HG02973 (cell line): ENCODE data around the gene TIPRL.
"Not testable (repeated sequence)": the region's sequence is repeated elsewhere in the genome, so short reads cannot be mapped to it uniquely, and the experiment has no call there.

Experiments
- ATAC-seq: cut with Tn5 transposase; IDR thresholded peaks from one replicate; pipeline ENCODE4 v1.9.1; 2021; ENCODE audit warnings: moderate library complexity; ENCODE audit not compliant: unreplicated experiment

Gene TIPRL

DNA sequence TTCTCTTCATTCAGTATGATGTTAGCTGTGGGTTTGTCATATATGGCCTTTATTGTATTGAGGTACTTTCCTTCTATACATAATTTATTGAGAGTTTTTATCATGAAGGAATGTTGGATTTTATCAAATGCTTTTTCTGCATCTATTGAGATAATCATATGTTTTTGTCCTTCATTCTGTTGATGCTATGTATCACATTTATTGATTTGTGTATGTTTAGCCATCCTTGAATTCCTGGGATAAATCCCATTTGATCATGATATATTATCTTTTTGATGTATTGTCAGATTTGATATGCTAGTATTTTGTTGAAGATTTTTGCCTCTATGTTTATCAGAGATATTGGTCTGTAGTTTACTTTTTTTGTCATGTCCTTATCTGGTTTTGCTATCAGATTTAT, 21.1 kb upstream of the TIPRL start:
- ATAC-seq: no peak

DNA sequence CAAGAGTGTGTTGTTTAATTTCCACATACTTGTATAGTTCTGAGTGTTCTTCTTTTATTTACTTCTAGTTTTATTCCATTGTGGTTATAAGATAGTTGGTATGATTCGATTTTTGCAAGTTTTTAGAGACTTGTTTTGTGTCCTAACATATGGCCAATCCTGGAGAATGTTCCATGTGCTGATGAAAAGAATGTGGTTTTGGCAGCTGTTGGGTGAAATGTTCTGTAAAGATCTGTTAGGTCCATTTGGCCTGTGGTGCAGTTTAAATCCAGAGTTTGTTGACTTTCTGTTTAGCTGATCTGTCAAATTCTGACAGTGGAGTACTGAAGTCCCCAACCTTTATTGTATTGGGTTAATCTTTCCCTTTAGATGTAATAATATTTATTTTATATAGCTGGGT, 19.5 kb upstream of the TIPRL start:
- no peak for ATAC-seq

DNA sequence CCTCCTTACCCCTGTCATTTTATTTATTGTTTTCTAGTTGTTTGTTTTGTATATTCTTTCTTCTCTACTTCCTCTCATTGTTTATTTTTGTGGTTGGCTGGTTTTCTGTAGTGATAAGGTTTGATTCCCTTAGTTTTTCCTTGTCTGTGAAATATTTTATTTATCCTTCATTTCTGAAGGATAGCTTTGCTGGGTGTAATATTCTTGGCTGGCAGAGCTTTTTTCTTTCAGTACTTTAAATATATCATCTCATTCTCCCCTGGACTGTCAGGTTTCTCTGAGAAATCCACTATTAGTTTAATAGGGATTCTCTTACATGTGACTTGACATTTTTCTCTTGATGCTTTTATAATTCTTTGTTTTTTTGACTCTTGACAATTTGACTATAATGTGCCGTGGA, 18.8 kb upstream of the TIPRL start:
- no peak for ATAC-seq

DNA sequence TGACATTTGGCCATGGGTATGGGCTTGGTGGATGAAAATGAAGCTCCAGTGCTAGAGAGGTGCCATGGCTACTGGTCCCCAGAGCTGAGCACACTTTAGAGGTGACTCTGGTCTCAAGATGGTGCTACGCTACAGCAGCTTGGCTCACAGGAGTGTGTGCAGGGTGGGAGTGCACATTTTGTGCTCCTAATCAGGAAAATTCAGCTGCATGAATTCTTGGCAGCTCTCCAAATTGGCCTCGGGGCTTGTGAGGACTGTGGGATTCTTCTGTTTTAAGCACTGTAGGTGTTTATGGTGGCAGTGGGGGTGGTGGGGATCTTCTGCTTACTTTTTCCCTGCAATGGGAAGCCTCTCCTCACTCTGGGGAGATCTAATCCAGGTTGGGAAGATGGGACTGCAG, 17.3 kb upstream of the TIPRL start:
- ATAC-seq: no peak

DNA sequence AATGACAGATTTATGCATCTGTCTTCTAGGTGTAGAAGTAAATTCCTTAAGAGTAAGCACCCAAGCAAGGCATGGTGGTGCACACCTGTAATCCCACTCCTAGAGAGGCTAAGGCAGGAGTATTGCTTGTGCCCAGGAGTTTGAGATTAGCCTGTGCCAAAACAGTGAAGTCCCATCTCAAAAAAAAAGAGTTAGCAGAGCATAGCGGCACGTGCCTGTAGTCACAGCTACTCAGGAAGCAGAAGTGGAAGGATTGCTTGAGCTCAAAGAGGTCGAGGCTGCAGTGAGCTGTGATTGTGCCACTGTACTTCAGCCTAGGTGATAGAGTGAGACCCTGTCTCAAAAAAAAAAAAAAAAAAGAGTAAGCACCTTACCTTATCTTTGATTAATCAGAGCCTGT, 15.1 kb upstream of the TIPRL start:
- ATAC-seq: no peak

DNA sequence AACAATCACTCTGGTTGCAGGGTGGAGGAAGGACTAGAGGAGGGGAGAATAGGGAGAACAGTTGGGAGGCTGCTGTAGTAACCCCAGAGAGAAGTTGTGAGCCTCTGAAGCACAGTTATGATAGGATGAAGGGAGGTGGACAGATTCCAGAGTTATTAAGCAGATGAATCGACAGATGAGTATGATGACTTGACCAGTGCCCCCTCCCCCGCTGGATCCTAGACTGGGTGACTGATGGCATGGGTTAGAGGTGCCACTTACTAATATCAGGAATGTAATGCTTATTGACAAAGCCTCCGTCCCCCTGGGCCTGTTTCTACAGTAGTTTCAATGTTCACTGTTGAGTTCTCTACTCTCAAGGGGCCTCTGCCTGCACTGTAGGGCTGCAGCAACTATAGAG, 14.0 kb upstream of the TIPRL start:
- ATAC-seq: no peak

DNA sequence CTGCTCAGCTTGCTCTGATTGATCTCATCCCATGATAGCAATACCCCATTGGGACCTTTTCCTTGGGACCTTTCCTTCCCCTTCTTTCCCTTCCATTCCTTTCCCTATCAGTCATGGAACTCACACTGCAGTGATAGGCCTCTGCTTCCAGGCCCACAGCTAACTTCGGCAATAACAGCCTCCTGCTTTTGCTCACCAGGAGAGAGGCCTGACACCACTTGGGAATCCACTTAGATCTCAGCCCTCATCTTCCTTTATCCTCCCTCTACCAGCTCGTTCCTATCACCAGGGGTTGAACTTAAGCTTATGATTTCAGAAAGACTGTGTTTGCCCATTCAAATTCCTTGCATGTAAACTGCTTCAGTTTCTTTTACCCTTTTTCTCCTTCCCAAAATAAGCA, 11.0 kb upstream of the TIPRL start:
- ATAC-seq: no peak

DNA sequence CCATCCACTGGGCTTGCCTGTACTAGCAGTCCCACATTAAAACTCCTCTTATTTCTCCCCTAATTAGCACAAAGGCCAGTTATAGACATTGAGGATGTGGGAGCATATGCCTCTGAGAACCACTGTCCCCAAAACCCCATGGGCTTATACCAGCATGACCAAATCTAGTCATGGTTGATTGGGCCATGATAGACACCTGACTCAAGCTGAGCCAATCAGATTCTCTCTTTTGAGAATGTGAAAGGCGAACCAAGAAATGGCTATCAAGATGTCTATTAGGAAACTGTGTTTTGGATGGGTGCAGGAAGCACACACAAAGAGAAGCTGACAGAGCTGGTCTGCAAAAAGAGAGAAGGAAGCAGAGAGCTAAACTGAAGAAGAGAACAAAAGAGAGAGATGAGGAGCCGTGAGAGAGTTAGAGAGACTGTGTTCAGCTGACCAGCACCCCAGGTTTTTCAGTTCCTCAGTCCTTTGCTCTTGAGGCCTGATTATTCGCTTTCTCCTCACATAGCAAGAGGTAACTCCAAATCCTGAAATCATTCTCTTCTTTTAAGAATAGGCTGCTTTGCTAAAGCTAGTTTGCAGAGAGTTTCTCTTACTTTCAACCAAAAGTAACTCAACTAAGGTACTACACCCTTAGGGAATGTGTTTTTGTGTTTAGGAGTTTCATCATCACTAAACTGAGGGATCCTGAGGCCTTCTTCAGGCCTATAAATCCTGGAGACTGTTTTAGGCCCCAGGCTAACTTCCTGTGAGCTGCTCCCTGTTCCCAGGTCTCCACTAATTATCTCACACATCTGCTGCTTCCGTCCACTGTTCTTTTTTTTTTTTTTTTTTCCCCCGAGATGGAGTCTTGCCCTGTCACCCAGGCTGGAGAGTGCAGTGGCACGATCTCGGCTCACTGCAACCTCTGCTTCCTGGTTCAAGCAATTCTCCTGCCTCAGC, 7.9 kb upstream of the TIPRL start:
- no peak for ATAC-seq

DNA sequence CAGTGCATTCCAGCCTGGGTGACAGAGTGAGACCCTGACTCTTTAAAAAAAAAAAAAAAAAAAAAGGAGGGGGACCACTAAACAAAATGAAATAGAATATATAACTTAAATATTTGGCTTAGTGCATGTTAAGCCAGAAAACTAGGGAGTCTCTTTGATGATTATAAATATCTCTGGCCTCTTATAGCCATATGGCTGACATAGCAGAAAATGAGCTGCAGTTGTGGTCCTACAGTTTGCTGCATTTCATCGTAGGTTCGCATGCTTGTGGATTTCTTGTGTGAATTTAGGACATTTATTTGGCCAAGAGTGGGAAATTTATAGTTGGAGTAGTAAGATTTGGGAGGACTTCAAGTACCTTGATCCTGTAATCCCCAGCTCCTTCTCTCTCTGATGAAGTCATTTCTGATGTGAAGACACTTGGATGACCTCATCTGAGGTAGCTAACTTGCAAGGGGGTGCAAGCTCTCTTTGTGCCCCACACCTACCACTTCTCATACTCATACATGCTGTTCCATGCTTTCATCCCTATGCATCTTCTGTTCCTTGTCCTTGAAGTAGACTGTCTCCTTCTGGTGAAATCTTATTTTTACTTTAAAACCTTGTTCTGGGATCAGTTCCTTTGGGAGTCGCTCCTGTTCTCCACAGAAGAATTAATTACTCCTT, 6.4 kb upstream of the TIPRL start:
- ATAC-seq: no peak

DNA sequence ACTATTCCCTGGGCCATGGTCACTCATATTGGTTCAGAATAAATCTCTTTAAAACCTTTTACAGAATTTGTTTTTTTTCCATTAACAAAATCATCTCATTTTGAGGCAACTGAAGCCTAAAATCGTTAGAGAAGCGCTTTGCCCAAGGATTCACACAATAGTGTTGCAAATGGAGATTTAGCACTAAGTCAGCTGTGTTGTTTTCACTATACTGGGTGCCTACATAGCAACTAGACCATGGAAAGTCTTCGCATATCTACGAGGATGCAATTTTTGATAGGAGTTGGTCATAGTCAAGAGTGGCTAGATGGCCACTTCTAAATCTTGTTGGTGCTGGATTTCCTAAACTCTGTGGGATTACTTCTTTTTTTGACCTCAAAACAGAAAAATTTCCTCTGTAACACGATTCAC, 530 bp upstream of the TIPRL start:
- no peak for ATAC-seq

DNA sequence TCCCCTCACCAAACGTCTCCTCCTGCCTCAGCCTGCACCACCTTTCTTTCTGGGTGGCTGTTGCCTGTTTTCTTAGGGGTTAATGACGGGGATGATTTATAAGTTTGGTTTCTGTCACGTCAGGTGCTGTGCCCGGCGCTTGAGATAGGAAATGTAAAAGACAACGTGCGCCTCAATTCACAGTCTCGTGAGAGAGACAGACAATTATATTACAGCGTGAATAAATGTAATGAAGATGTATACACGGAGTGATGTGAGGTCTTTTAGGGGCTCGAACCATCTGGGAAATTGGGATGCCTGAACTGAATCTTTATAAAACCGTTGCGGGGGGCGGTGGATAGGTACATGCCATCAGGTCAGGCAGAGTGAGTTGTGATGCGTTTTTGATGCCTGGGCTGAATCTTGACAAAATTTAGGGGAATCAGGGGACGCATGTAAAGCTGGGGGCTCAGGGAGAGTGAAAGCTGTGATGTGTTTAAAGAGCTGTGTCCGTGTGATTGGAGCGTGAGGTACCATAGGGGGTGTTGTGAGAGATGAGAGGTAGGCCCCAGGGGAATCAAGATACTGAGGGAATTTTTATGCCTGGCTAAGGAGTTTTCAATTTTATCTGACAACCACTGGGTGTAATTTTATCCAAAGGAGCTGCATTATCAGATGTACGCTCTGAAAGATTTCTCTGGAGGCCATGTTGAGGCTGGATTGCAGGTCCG, 831 bp downstream of the TIPRL start:
- peak; percentile 4 for ATAC-seq

DNA sequence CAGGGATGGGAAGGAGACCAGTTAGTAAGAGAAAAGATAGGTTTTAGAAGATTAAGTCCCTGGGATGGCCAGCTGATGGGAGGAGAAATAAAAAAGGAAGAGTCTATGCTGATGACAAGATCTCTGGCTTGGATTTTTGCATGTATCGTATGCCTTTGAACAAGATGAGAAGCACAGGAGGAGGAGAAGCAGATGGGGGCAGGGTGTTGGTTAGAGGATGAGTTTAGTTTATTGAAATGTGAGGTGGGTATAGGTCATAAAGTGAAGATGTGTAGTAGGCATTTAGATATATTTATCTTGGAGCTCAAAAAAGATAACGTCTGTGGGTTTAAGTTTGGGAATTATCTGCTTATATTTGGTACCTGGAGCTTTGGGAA, 1.4 kb downstream of the TIPRL start:
- no peak for ATAC-seq

DNA sequence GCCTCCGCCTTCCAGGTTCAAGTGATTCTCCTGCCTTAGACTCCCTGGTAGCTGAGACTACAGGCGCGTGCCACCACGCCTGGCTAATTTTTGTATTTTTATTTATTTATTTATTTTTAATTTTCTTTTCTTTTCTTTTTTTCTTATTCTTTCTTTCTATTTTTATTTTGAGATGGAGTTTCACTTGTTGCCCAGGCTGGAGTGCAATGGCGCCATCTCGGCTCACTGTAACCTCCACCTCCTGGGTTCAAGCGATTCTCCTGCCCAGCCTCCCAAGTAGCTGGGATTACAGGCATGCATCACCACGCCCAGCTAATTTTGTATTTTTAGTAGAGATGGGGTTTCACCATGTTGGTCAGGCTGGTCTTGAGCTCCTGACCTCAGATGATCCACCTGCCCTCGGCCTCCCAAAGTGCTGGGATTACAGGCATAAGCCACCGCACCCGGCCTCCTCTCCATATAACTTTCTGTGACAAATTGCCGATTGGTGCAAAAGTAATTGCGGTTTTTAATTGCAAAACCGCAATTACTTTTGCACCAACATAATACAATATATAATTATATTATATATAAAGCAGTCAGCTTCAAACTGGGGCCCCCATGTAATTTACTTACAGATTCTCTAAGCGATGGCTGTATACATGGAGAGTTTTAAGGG, 2.4 kb downstream of the TIPRL start:
- ATAC-seq: not testable (repeated sequence)

DNA sequence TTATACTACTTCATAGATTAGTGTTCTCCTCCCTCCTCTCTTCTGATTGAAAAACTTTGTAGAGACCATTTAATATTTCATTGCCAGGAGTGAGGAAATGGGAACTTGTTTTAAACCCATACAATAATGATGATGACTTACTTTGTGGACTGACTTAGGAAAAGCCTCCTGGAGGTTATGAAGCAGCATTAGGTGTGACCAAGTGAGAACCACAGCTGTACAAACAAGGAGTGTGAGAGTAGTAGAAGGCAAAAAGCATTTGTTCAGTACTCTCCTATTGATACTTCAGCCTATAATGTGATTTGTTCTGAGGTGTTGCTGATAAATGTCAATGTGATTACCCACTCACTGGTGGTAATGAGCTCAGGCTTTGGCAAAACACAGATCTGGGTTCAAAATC, 8.4 kb downstream of the TIPRL start:
- ATAC-seq: no peak

DNA sequence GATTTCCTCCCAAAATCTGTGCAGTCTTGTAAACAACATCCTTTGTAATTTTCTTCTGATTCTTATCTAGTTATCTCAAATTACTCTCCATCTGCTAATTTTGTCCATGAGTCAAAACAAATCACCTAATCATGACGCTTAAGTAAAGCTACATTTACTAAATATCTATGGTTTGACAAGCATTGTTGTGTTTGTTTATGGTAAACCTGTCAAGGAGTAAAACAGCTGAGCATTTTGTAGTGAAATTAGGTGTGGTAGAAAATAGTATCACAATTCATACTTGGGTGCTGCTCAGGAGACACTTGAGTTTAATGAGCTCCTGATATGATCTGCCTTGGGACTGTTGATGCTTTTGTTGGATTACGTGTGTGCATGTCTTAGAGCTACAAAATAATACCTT, 11.6 kb downstream of the TIPRL start:
- no peak for ATAC-seq

DNA sequence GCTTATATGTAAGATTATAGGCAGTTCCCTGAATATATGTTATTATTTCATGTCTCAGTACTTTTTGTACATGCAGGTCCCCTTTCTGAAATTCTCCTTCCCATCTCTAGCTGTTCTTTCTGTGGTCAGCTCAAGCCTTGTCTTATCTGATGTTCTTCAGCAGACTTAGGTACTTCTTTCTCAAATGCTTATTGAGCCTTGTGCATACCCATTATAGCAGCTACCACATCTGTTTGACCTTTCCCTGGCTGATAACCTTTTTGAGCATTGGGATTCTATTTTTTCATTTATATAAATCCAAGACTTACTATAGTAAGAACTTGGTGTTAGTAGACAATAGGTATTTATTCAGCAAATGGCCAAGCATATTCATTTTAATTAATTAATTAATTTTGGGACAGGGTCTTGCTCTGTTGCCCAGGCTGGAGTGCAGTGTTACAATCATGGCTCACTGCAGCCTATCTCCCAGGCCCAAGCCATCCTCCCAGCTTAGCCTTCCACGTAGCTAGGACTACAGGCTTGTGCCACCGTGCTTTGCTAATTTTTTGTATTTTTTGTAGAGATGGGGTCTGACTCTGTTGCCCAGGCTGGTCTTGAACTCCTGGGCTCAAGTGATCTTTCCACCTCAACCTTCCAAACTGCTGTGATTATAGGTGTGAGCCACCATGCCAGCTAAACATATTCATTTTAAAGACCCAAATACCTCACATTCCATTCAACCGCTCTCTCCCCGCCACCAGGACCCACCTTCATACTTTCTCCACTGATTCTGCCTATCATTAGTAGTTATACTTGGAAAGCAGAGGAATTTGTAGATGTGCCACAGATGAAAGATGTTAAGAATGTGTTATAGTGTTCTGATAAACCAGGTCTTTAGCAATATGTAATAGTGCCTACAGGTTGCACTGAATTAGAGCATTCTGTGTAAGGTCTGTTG, 16.7 kb downstream of the TIPRL start:
- ATAC-seq: no peak

DNA sequence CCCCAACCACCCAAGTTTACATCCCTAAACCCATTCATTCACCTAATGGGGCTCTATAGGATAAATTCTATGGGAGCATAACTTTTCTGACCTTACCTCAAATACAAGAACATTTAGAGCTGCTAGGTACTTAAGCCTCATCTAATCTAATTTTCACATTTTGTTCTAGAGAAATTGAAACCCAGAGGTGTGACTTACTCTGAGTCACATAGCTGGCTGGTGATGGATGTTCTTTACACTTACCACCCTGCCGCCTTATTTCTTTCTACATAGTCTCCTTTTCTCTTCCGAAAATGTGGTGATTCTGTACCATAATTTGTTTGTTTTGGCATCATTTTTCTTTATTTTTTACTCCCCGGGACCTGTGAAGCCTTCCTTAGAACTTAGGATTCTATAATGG, 20.3 kb downstream of the TIPRL start:
- no peak for ATAC-seq

DNA sequence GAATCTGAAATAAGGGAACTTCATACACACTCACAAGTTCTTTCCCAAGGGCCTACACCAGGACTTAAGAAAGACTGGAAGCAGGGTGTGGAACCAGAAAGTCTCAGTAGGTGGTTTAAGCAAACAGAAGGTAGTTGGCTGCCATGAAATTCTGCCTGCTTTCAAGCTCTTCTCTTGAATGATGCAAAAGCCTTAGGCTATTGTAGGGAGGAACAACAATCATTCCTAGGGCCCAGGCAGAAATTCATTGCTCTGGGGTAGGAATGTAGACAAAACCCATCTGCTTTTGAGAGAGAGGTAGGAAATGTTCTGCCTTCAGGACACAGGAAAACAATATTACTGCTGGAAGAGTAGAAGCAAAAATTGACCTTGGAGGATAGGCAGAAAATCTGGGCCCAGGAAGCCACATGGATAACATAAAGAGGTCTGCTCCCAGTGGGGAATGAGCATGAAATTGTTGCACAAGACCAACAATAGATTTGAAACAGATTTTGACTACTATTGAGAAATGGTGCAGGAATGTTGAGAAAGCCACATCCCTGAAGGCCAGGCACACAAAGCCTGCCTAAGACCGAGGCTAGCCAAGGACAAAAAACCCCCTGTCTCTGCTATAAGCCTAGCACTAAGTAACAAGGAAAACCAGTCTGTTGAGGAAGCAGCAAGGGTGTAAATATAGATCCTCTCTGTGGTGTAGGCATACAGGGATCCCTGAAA, 24.3 kb downstream of the TIPRL start:
- no peak for ATAC-seq

DNA sequence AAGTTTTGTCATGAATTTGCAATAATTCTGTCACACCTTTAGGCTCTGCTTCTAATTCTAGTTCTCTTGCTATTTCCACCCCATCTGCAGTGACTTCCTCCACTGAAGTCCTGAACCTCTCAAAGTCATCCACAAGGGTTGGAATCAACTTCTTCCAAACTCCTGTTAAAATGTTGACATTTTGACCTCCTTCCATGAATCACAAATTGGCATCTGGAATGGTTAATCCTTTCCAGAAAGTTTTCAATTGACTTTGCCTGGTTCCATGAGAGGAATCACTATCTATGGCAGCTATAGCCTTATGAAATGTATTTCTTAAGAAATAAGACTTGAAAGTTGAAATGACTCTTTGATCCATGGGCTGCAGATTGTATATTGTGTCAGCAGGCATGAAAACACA, 27.3 kb downstream of the TIPRL start:
- ATAC-seq: no peak

DNA sequence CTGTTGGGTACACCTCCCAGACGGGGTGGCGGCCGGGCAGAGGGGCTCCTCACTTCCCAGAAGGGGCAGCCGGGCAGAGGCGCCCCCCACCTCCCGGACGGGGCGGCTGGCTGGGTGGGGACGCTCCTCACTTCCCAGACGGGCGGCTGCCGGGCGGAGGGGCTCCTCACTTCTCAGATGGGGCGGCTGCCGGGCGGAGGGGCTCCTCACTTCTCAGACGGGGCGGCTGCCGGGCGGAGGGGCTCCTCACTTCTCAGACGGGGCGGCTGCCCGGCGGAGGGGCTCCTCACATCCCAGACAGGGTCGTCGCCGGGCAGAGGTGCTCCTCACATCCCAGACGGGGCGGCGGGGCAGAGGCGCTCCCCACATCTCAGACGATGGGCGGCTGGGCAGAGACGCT, 28.9 kb downstream of the TIPRL start:
- ATAC-seq: not testable (repeated sequence)
